ENCODE results near the gene TMEM43. TPM values are rescaled to one million over a fixed set of nuclear protein-coding genes. Genes with fewer than 3 reads are reported as not detected.

The TMEM43 gene
- polyA plus RNA-seq, 3 donors, result 55.4 to 69.7 (median 66.7) TPM

GRCh38 chr3:14169871-14170270 is 45.0 kb downstream of the TMEM43 start:
- no peak for DNase-seq
- TF ChIP-seq CTCF (IDR thresholded peaks at IDR 0.05), result no peak
- H3K27ac ChIP-seq (ENCODE audit: low read depth in 1 of 2, low read length in 2 of 2), result peak overlapping the region in 1 of 2 donors; percentile 6
- H3K4me1 ChIP-seq (ENCODE audit: control insufficient read depth in 1 of 2, insufficient read depth in 2 of 2, low read length in 2 of 2), result no peaks in the 10 kb centered on the region
- H3K36me3 Mint-ChIP-seq, result peaks cover 79 to 81% of the 10 kb centered on the region in 2 donors
- no peaks in the 10 kb centered on the region for H3K27me3 ChIP-seq (ENCODE audit: control insufficient read depth in 2 of 2, insufficient read depth in 2 of 2, low read length in 2 of 2)
- H3K27me3 Mint-ChIP-seq (ENCODE audit: low read depth in 3 of 3), result no peaks in the 10 kb centered on the region
- H3K4me1 Mint-ChIP-seq, result peaks cover 2% of the 10 kb centered on the region
- peaks cover 5% of the 10 kb centered on the region for H4K20me1 ChIP-seq (ENCODE audit: insufficient read depth, low read length)
- H3K9me3 ChIP-seq (replicated peaks in 1 of 2; ENCODE audit: control insufficient read depth in 1 of 2, insufficient read depth in 1 of 2, low read length in 2 of 2), result no peaks in the 10 kb centered on the region
- H3K27ac Mint-ChIP-seq, result no peak overlapping the region
- H3K9ac ChIP-seq (ENCODE audit: insufficient read depth, low read length, poor library complexity, severe bottlenecking), result no peak overlapping the region
- peaks cover 3% of the 10 kb centered on the region for H3K79me2 ChIP-seq (ENCODE audit: insufficient read depth, low read length)
- no peak overlapping the region for H3K4me2 ChIP-seq (replicated peaks; ENCODE audit: extremely low read depth, low read length, poor library complexity, severe bottlenecking)
- intact Hi-C loops (cut with micrococcal nuclease), result no loop called here
- peaks cover 82% of the 10 kb centered on the region in 2 donors for H3K36me3 ChIP-seq (replicated peaks in 1 of 2; ENCODE audit: control insufficient read depth in 1 of 2, insufficient read depth in 2 of 2, low read length in 2 of 2)
- H3K4me3 Mint-ChIP-seq, result no peak overlapping the region
- H2AFZ ChIP-seq (ENCODE audit: insufficient read depth, low read depth, low read length, poor library complexity, severe bottlenecking), result no peak overlapping the region
- H3K9me3 Mint-ChIP-seq, result no peaks in the 10 kb centered on the region
- no peak overlapping the region for H3K4me3 ChIP-seq (replicated peaks in 1 of 3; ENCODE audit: low read depth in 2 of 3, low read length in 3 of 3)

GRCh38 chr3:14170531-14171159 is 45.8 kb downstream of the TMEM43 start:
- Mint-ChIP-seq H3K9me3 (no peaks in the 10 kb centered on the region), H3K4me1 (peaks cover 10% of the 10 kb centered on the region), H3K36me3 (peaks cover 71 to 73% of the 10 kb centered on the region in 2 donors), H3K4me3 (no peak overlapping the region), H3K27ac (peak overlapping the region in 1 of 7 donors; percentile 12), H3K27me3 (ENCODE audit: low read depth in 3 of 3) (no peaks in the 10 kb centered on the region)
- H3K36me3 ChIP-seq (replicated peaks in 1 of 2; ENCODE audit: control insufficient read depth in 1 of 2, insufficient read depth in 2 of 2, low read length in 2 of 2), result peaks cover 74% of the 10 kb centered on the region in 2 donors
- no CpG with 5 or more reads among the region's 2 CpGs for WGBS (ENCODE audit: insufficient coverage)
- intact Hi-C loops (cut with micrococcal nuclease), result no loop called here
- no peak overlapping the region for H3K4me3 ChIP-seq (replicated peaks in 1 of 3; ENCODE audit: low read depth in 2 of 3, low read length in 3 of 3)
- TF ChIP-seq CTCF (IDR thresholded peaks at IDR 0.05), result no peak
- H3K4me1 ChIP-seq (ENCODE audit: control insufficient read depth in 1 of 2, insufficient read depth in 2 of 2, low read length in 2 of 2), result no peaks in the 10 kb centered on the region
- peaks cover 8% of the 10 kb centered on the region for H4K20me1 ChIP-seq (ENCODE audit: insufficient read depth, low read length)
- no peaks in the 10 kb centered on the region for H3K9me3 ChIP-seq (replicated peaks in 1 of 2; ENCODE audit: control insufficient read depth in 1 of 2, insufficient read depth in 1 of 2, low read length in 2 of 2)
- H3K4me2 ChIP-seq (replicated peaks; ENCODE audit: extremely low read depth, low read length, poor library complexity, severe bottlenecking), result no peak overlapping the region
- H3K9ac ChIP-seq (ENCODE audit: insufficient read depth, low read length, poor library complexity, severe bottlenecking), result no peak overlapping the region
- H2AFZ ChIP-seq (ENCODE audit: insufficient read depth, low read depth, low read length, poor library complexity, severe bottlenecking), result no peak overlapping the region
- DNase-seq, result no peak
- peaks cover 10% of the 10 kb centered on the region for H3K79me2 ChIP-seq (ENCODE audit: insufficient read depth, low read length)
- H3K27ac ChIP-seq (ENCODE audit: low read depth in 1 of 2, low read length in 2 of 2), result peak overlapping the region in 1 of 2 donors; percentile 6
- H3K27me3 ChIP-seq (ENCODE audit: control insufficient read depth in 2 of 2, insufficient read depth in 2 of 2, low read length in 2 of 2), result no peaks in the 10 kb centered on the region

Measured in CD14-positive monocyte (primary cell).